Activated CD4-positive, alpha-beta memory T cell treated with anti-CD3 and anti-CD28 coated beads, Interleukin-2, amount 10 ng/mL, durations not matched to agents 7 days and 5 days (primary cell): Measurements from ENCODE around the gene POLR3G. TPM values are rescaled to one million over a fixed set of nuclear protein-coding genes. Genes with fewer than 3 reads are reported as not detected.
A peak's percentile ranks its signal among the peaks of the same experiment; 100 is the strongest.

Experiments
- CTCF ChIA-PET: fragments of 350-600 bp; sonication (Branson Sonifier 250); formaldehyde crosslinking; loops from one replicate; lab custom pipeline; 2021; ENCODE audit warnings: antibody characterized with exemption, inconsistent platforms; lab: Charles Lee
- POLR2A ChIA-PET: fragments of 350-600 bp; sonication (Branson Sonifier 250); formaldehyde crosslinking; loops from one replicate; lab custom pipeline; 2021; ENCODE audit warnings: antibody characterized with exemption; lab: Charles Lee
- DNase-seq: peaks from one replicate; pipeline ENCODE4 v3.0.0-alpha.2; 2020
- H3K27ac Mint-ChIP-seq: one replicate; pipeline ENCODE4 v1.8.0; 2021; ENCODE audit warnings: mild to moderate bottlenecking, mixed read lengths
- H3K27me3 Mint-ChIP-seq: one replicate; pipeline ENCODE4 v1.8.0; 2021; ENCODE audit warnings: mixed read lengths
- H3K36me3 Mint-ChIP-seq: one replicate; pipeline ENCODE4 v1.8.0; 2021; ENCODE audit warnings: low read depth, mixed read lengths
- H3K4me1 Mint-ChIP-seq: one replicate; pipeline ENCODE4 v1.8.0; 2021; ENCODE audit warnings: mixed read lengths
- H3K4me3 Mint-ChIP-seq: one replicate; pipeline ENCODE4 v1.8.0; 2021; ENCODE audit warnings: mild to moderate bottlenecking, mixed read lengths
- H3K9me3 Mint-ChIP-seq: one replicate; pipeline ENCODE4 v1.8.0; 2021; ENCODE audit warnings: mixed read lengths
- total RNA-seq, 2 experiments: library from RNA; stranded (reverse); gene quantifications; one replicate each; pipeline ENCODE4 v1.2.3, GENCODE V29; 2021

The POLR3G gene
- total RNA-seq, 2 experiments from 2014 or later = 2.8 to 4.2 TPM

- ChIA-PET CTCF (no interaction called here), POLR2A (no interaction called here)
- H3K9me3 Mint-ChIP-seq = no peaks in the 10 kb centered on the region
- no peaks in the 10 kb centered on the region for H3K36me3 Mint-ChIP-seq
- DNase-seq = no peak
- H3K4me3 Mint-ChIP-seq = peak within 1 kb of the TSS; percentile 6
- H3K4me1 Mint-ChIP-seq = peaks cover 5% of the 10 kb centered on the region
- H3K27me3 Mint-ChIP-seq = peaks cover 60% of the 10 kb centered on the region
- no peak within 1 kb of the TSS for H3K27ac Mint-ChIP-seq
Measured at GRCh38 chr5:90558344-90559192, 83.9 kb downstream of the POLR3G start, which contains the start of gene ADGRV1. TSS of gene ADGRV1 (plus strand) at chr5:90558797. CDS start at chr5:90558896, 99 bp downstream.

GRCh38 chr5:90560771-90561170 lies 86.1 kb downstream of the POLR3G start:
- H3K27me3 Mint-ChIP-seq = peaks cover 54% of the 10 kb centered on the region
- DNase-seq = no peak
- ChIA-PET CTCF (no interaction called here), POLR2A (no interaction called here)
- H3K4me3 Mint-ChIP-seq = no peak overlapping the region
- H3K27ac Mint-ChIP-seq = no peak overlapping the region
- H3K4me1 Mint-ChIP-seq = peaks cover 5% of the 10 kb centered on the region
- no peaks in the 10 kb centered on the region for H3K9me3 Mint-ChIP-seq
- no peaks in the 10 kb centered on the region for H3K36me3 Mint-ChIP-seq

- Mint-ChIP-seq H3K27me3 (peaks cover 44% of the 10 kb centered on the region), H3K27ac (no peak overlapping the region), H3K36me3 (no peaks in the 10 kb centered on the region), H3K4me1 (peaks cover 5% of the 10 kb centered on the region), H3K9me3 (no peaks in the 10 kb centered on the region), H3K4me3 (no peak overlapping the region)
- POLR2A ChIA-PET = no interaction called here
- no peak for DNase-seq
- CTCF ChIA-PET = no interaction called here
Measured at GRCh38 chr5:90561766-90562165, 87.1 kb downstream of the POLR3G start.

GRCh38 chr5:90562341-90562740 lies 87.7 kb downstream of the POLR3G start:
- Mint-ChIP-seq H3K27ac (no peak overlapping the region), H3K4me1 (peaks cover 5% of the 10 kb centered on the region), H3K27me3 (peaks cover 42% of the 10 kb centered on the region), H3K4me3 (no peak overlapping the region), H3K9me3 (no peaks in the 10 kb centered on the region), H3K36me3 (no peaks in the 10 kb centered on the region)
- no peak for DNase-seq
- ChIA-PET POLR2A (no interaction called here), CTCF (no interaction called here)

GRCh38 chr5:90563108-90563507 lies 88.4 kb downstream of the POLR3G start:
- CTCF ChIA-PET = no interaction called here
- Mint-ChIP-seq H3K4me1 (peaks cover 3% of the 10 kb centered on the region), H3K4me3 (no peak overlapping the region)

More at GRCh38 chr5:90563108-90563507, 88.4 kb downstream of the POLR3G start:
- Mint-ChIP-seq H3K27ac (no peak overlapping the region), H3K27me3 (peaks cover 38% of the 10 kb centered on the region), H3K36me3 (no peaks in the 10 kb centered on the region), H3K9me3 (no peaks in the 10 kb centered on the region)
- no peak for DNase-seq
- POLR2A ChIA-PET = no interaction called here

Other genes starting within 250 kb of the POLR3G start
- 10 to 100 TPM; 33.4 to 34.7 TPM for gene CETN3, start 65.1 kb upstream of the POLR3G start, total RNA-seq
- gene MBLAC2, start 93 bp upstream of the POLR3G start, total RNA-seq = 1 to 10 TPM; 3.9 to 4.9 TPM
- gene LYSMD3, start 54.7 kb downstream of the POLR3G start, total RNA-seq = 10 to 100 TPM; 20.6 to 22.5 TPM
- gene ADGRV1, start 83.9 kb downstream of the POLR3G start, total RNA-seq = not detected